HuH-7.5 (cell line): ENCODE data around the gene ERN2.
"Not testable (repeated sequence)": the region's sequence is repeated elsewhere in the genome, so short reads cannot be mapped to it uniquely, and the experiment has no call there.

Experiments
- DNase-seq: peaks from one replicate; pipeline ENCODE4 v3.0.0; 2011; ENCODE audit warnings: low spot score

ERN2 gene

GRCh38 chr16:23722613-23723240, 9.7 kb upstream of the ERN2 start:
- not testable (repeated sequence) for DNase-seq

GRCh38 chr16:23716484-23716883, 3.5 kb upstream of the ERN2 start:
- DNase-seq: no peak

- DNase-seq: no peak
These were observed 1.2 kb downstream of the ERN2 start for GRCh38 chr16:23711785-23712184.

- DNase-seq: no peak
These were observed 2.5 kb downstream of the ERN2 start for GRCh38 chr16:23710504-23710903.

- no peak for DNase-seq
These were observed 3.0 kb downstream of the ERN2 start for GRCh38 chr16:23710008-23710407.

GRCh38 chr16:23709536-23709935, 3.5 kb downstream of the ERN2 start:
- DNase-seq: no peak

GRCh38 chr16:23706439-23706838, 6.6 kb downstream of the ERN2 start:
- no peak for DNase-seq

- DNase-seq: no peak
These were observed 7.5 kb downstream of the ERN2 start for GRCh38 chr16:23705517-23705902.

- DNase-seq: no peak
These were observed 8.1 kb downstream of the ERN2 start for GRCh38 chr16:23704772-23705516.

GRCh38 chr16:23702951-23703350, 10.1 kb downstream of the ERN2 start:
- no peak for DNase-seq

GRCh38 chr16:23701045-23701444, 12.0 kb downstream of the ERN2 start:
- DNase-seq: no peak

- DNase-seq: no peak
These were observed 12.5 kb downstream of the ERN2 start for GRCh38 chr16:23700509-23700908.

- no peak for DNase-seq
These were observed 12.9 kb downstream of the ERN2 start for GRCh38 chr16:23700093-23700492.

- DNase-seq: no peak
These were observed 13.9 kb downstream of the ERN2 start for GRCh38 chr16:23699100-23699499.

- DNase-seq: no peak
These were observed 17.3 kb downstream of the ERN2 start for GRCh38 chr16:23695756-23696155.

- DNase-seq: no peak
These were observed 18.2 kb downstream of the ERN2 start for GRCh38 chr16:23694644-23695373.

GRCh38 chr16:23694265-23694643, 18.8 kb downstream of the ERN2 start:
- no peak for DNase-seq

- DNase-seq: no peak
These were observed 20.7 kb downstream of the ERN2 start for GRCh38 chr16:23692190-23692837.

- DNase-seq: no peak
These were observed 21.4 kb downstream of the ERN2 start for GRCh38 chr16:23691483-23692189.

- DNase-seq: no peak
These were observed 22.1 kb downstream of the ERN2 start for GRCh38 chr16:23690771-23691482.

GRCh38 chr16:23689442-23690187, 23.4 kb downstream of the ERN2 start:
- no peak for DNase-seq
